Trophoblast cell (in vitro differentiated cells and primary cell): ENCODE results near the gene USP27X.

Experiments
- DNase-seq, 2 donors: peaks; one replicate each; pipeline ENCODE4 v3.0.0-alpha.2; 2016
- H2AFZ ChIP-seq: 2 replicates; pipeline ENCODE4 v1.6.1; 2013; ENCODE audit warnings: low read length, moderate library complexity, mild to moderate bottlenecking; ENCODE audit not compliant: insufficient read depth, poor library complexity
- H2AK5ac ChIP-seq: 2 replicates; pipeline ENCODE4 v1.6.1; 2013; ENCODE audit warnings: mild to moderate bottlenecking, low read length
- H2BK120ac ChIP-seq: 2 replicates; pipeline ENCODE4 v1.6.1; 2013; ENCODE audit warnings: low read length, mild to moderate bottlenecking, moderate library complexity; ENCODE audit not compliant: insufficient read depth, poor library complexity
- H2BK12ac ChIP-seq: 2 replicates; pipeline ENCODE4 v1.6.1; 2013; ENCODE audit warnings: mild to moderate bottlenecking, low read length, moderate library complexity
- H2BK5ac ChIP-seq: 2 replicates; pipeline ENCODE4 v1.6.1; 2013; ENCODE audit warnings: low read length, low read depth, moderate library complexity, mild to moderate bottlenecking; ENCODE audit not compliant: poor library complexity
- H3K14ac ChIP-seq: 2 replicates; pipeline ENCODE4 v1.6.1; 2013; ENCODE audit warnings: mild to moderate bottlenecking, low read length
- H3K18ac ChIP-seq: 2 replicates; pipeline ENCODE4 v1.6.1; 2013; ENCODE audit warnings: mild to moderate bottlenecking, low read length
- H3K23ac ChIP-seq: 2 replicates; pipeline ENCODE4 v1.6.1; 2013; ENCODE audit warnings: low read length
- H3K27ac ChIP-seq: 2 replicates; pipeline ENCODE4 v1.5.1; 2013; ENCODE audit warnings: low read depth, mild to moderate bottlenecking, inconsistent platforms, low read length, moderate library complexity
- H3K27me3 ChIP-seq: 2 replicates; pipeline ENCODE4 v1.6.1; 2013; ENCODE audit warnings: inconsistent platforms, mild to moderate bottlenecking, low read length, moderate library complexity; ENCODE audit not compliant: insufficient read depth
- H3K36me3 ChIP-seq, 2 experiments: 1 replicate in 1 of 2; 2 replicates in 1 of 2; pipeline ENCODE4 v1.6.1; 2013; ENCODE audit warnings: low read length in 2 of 2, mild to moderate bottlenecking in 2 of 2, moderate library complexity in 1 of 2; ENCODE audit not compliant: insufficient read depth in 2 of 2, control insufficient read depth in 1 of 2
- H3K4ac ChIP-seq: 2 replicates; pipeline ENCODE4 v1.6.1; 2013; ENCODE audit warnings: low read depth, mild to moderate bottlenecking, low read length, moderate library complexity
- H3K4me1 ChIP-seq, 2 experiments: 1 replicate in 1 of 2; 2 replicates in 1 of 2; pipeline ENCODE4 v1.6.1; 2013; ENCODE audit warnings: low read length in 2 of 2, mild to moderate bottlenecking in 2 of 2, moderate library complexity in 1 of 2; ENCODE audit not compliant: insufficient read depth in 2 of 2, control insufficient read depth in 1 of 2
- H3K4me2 ChIP-seq: 2 replicates; pipeline ENCODE4 v1.6.1; 2013; ENCODE audit warnings: inconsistent platforms, mild to moderate bottlenecking, low read length, moderate library complexity
- H3K4me3 ChIP-seq: 2 replicates; pipeline ENCODE4 v1.5.1; 2013; ENCODE audit warnings: mild to moderate bottlenecking, low read depth, low read length, inconsistent platforms
- H3K79me1 ChIP-seq: one replicate; pipeline ENCODE4 v1.6.1; 2013; ENCODE audit warnings: low read length
- H3K79me2 ChIP-seq: 2 replicates; pipeline ENCODE4 v1.6.1; 2013; ENCODE audit warnings: low read length, mild to moderate bottlenecking; ENCODE audit not compliant: control insufficient read depth, insufficient read depth, poor library complexity
- H3K9ac ChIP-seq: 2 replicates; pipeline ENCODE4 v1.6.1; 2013; ENCODE audit warnings: mild to moderate bottlenecking, low read length
- H3K9me3 ChIP-seq: 2 replicates; pipeline ENCODE4 v1.6.1; 2013; ENCODE audit warnings: low read depth, mild to moderate bottlenecking, control low read depth, inconsistent platforms, low read length; ENCODE audit not compliant: insufficient read depth
- H4K12ac ChIP-seq: 2 replicates; pipeline ENCODE4 v1.6.1; 2013; ENCODE audit warnings: low read depth, mild to moderate bottlenecking, low read length, moderate library complexity
- H4K8ac ChIP-seq: 2 replicates; pipeline ENCODE4 v1.6.1; 2013; ENCODE audit warnings: low read depth, mild to moderate bottlenecking, low read length, moderate library complexity
- H4K91ac ChIP-seq: one replicate; pipeline ENCODE4 v1.6.1; 2013; ENCODE audit warnings: low read depth, mild to moderate bottlenecking, low read length, moderate library complexity
- WGBS: extraction: QIAGEN DNeasy Blood & Tissue Kit; methylation state at CpG from one replicate; pipeline ENCODE4 v1.1.7; 2013; ENCODE audit warnings: missing lambda C conversion rate; ENCODE audit not compliant: insufficient read length, insufficient coverage; ENCODE audit errors: extremely low coverage; 5-methylcytosine and 5-hydroxymethylcytosine counted together

USP27X gene

GRCh38 chrX:49844611-49845010, 34.7 kb upstream of the USP27X start:
- Histone ChIP-seq H4K8ac (no peak overlapping the region), H3K4me1 (peaks cover 0 to 3% of the 10 kb centered on the region in 2 experiments), H2BK5ac (no peak overlapping the region), H2AK5ac (no peak overlapping the region), H3K4me2 (no peak overlapping the region), H3K4me3 (no peak overlapping the region), H4K12ac (no peak overlapping the region), H3K14ac (no peak overlapping the region), H3K79me2 (no peaks in the 10 kb centered on the region), H2BK12ac (no peak overlapping the region), H3K4ac (no peak overlapping the region), H3K23ac (no peak overlapping the region), H2BK120ac (no peak overlapping the region), H3K18ac (no peak overlapping the region), H3K79me1 (no peaks in the 10 kb centered on the region), H3K27ac (no peak overlapping the region), H3K9me3 (no peaks in the 10 kb centered on the region), H3K27me3 (no peaks in the 10 kb centered on the region), H3K9ac (no peak overlapping the region), H3K36me3 (no peaks in the 10 kb centered on the region), H2AFZ (no peak overlapping the region), H4K91ac (no peak overlapping the region)
- DNase-seq = no peak
- WGBS = no CpG with 5 or more reads among the region's 8 CpGs

DNA sequence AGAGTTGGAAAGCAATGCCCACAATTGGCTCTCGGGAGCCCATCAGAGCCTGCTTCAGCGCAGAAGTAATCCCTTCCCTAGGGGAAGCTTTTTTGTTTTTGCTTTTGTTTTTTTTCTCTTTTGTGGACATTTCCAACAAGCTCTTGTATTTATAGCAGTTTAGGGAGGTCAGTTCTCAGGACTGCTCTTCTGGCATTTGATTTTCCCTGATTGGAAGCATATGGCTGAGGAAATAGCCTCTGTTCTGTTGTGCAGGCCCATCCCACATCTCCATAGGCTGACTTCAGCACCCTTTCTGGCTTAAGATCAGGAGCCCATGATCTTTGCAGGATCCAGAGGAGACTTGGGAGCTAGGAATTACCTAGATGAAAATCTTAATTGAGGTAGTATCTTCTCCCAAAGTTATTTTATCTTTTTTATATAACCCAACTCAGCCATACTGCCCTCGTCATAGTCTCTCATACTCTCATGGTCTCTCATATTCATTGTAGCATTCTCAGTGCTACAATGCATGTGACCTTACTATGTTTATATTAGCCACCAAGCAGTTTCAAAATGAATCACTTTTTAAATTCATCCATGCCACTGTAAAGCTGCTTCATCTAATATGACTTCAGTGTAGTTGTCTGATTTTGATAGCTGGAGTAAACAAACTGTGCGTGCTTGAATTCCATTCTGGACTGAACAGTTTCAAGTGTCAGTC, 33.4 kb upstream of the USP27X start:
- no peaks in the 10 kb centered on the region for H3K9me3 ChIP-seq
- H3K4me2 ChIP-seq = no peak overlapping the region
- no peak overlapping the region for H4K91ac ChIP-seq
- H4K12ac ChIP-seq = no peak overlapping the region
- H3K4me1 ChIP-seq = peaks cover 0 to 3% of the 10 kb centered on the region in 2 experiments
- no peaks in the 10 kb centered on the region for H3K27me3 ChIP-seq
- no peaks in the 10 kb centered on the region for H3K79me1 ChIP-seq
- H3K4me3 ChIP-seq = no peak overlapping the region
- no peak overlapping the region for H3K23ac ChIP-seq
- DNase-seq = no peak
- H2AK5ac ChIP-seq = no peak overlapping the region
- H2AFZ ChIP-seq = no peak overlapping the region
- no peaks in the 10 kb centered on the region for H3K36me3 ChIP-seq
- no peak overlapping the region for H2BK5ac ChIP-seq
- no peak overlapping the region for H3K9ac ChIP-seq
- H3K14ac ChIP-seq = no peak overlapping the region
- no peak overlapping the region for H3K4ac ChIP-seq
- H3K79me2 ChIP-seq = no peaks in the 10 kb centered on the region
- H2BK120ac ChIP-seq = no peak overlapping the region
- H4K8ac ChIP-seq = no peak overlapping the region
- no peak overlapping the region for H3K27ac ChIP-seq
- no peak overlapping the region for H2BK12ac ChIP-seq
- no peak overlapping the region for H3K18ac ChIP-seq
- WGBS = no CpG with 5 or more reads among the region's 4 CpGs

DNA sequence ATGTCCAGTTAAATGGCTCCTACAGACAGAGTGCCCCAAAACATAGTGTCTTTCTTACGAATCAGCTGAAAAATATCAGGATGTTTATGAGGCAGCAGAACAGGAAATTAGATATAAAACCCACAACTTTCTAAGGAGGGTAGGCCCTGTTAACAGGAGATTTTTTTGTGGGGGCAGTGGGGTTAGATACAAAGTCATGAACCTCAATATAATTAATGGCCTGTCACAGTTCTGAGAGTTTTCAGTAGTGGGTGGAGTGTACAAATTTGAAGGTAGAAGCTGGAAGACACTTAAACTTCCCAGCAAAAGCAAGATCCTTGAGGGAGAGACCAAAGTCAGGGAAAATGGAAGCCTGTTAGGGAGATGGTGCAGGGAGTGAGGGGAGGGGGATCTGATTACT, 32.8 kb upstream of the USP27X start:
- no peak for DNase-seq
- no peaks in the 10 kb centered on the region for H3K36me3 ChIP-seq
- H3K27ac ChIP-seq = no peak overlapping the region
- H3K14ac ChIP-seq = no peak overlapping the region
- H2AFZ ChIP-seq = no peak overlapping the region
- H3K4me2 ChIP-seq = no peak overlapping the region
- H3K9ac ChIP-seq = no peak overlapping the region
- H4K91ac ChIP-seq = no peak overlapping the region
- H3K27me3 ChIP-seq = no peaks in the 10 kb centered on the region
- no peaks in the 10 kb centered on the region for H3K79me2 ChIP-seq
- no peak overlapping the region for H3K4me3 ChIP-seq
- no peak overlapping the region for H4K8ac ChIP-seq
- no peak overlapping the region for H2BK12ac ChIP-seq
- no peak overlapping the region for H2BK120ac ChIP-seq
- no CpG with 5 or more reads among the region's 1 CpG for WGBS
- H3K23ac ChIP-seq = no peak overlapping the region
- no peak overlapping the region for H3K4ac ChIP-seq
- H2AK5ac ChIP-seq = no peak overlapping the region
- H4K12ac ChIP-seq = no peak overlapping the region
- H3K18ac ChIP-seq = no peak overlapping the region
- no peaks in the 10 kb centered on the region for H3K4me1 ChIP-seq
- H2BK5ac ChIP-seq = no peak overlapping the region
- H3K9me3 ChIP-seq = no peaks in the 10 kb centered on the region
- H3K79me1 ChIP-seq = no peaks in the 10 kb centered on the region

DNA sequence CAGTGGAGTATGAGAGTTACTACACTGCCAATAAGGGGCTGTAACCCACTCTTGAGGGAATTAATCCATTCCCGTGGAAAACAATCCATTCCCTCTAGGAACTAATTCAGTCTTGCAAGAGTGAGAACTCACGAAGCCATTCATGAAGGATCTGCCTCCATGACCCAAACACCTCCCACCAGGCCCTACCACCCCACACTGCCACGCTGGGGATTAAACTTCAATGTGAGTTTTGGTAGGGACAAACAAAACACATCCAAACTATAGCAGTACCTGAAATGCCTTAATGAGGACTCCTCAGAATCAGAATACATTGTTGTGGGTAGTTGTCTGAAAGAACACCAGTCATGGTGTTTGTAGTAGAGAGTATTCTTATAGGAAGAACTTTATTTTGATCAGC, 31.0 kb upstream of the USP27X start:
- Histone ChIP-seq H3K23ac (no peak overlapping the region), H2AFZ (no peak overlapping the region)

More for the DNA sequence above, 31.0 kb upstream of the USP27X start:
- no peak overlapping the region for H3K14ac ChIP-seq
- H3K9ac ChIP-seq = no peak overlapping the region
- H4K91ac ChIP-seq = no peak overlapping the region
- H3K27me3 ChIP-seq = no peaks in the 10 kb centered on the region
- H3K4me3 ChIP-seq = no peak overlapping the region
- no peak overlapping the region for H3K27ac ChIP-seq
- WGBS = no CpG with 5 or more reads among the region's 3 CpGs
- H2BK12ac ChIP-seq = no peak overlapping the region
- no peak overlapping the region for H3K18ac ChIP-seq
- no peak overlapping the region for H2BK120ac ChIP-seq
- no peak for DNase-seq
- no peak overlapping the region for H4K8ac ChIP-seq
- H3K4me1 ChIP-seq = no peaks in the 10 kb centered on the region
- H3K4ac ChIP-seq = no peak overlapping the region
- H3K79me2 ChIP-seq = no peaks in the 10 kb centered on the region
- H4K12ac ChIP-seq = no peak overlapping the region
- no peaks in the 10 kb centered on the region for H3K9me3 ChIP-seq
- H3K4me2 ChIP-seq = no peak overlapping the region
- no peaks in the 10 kb centered on the region for H3K36me3 ChIP-seq
- H3K79me1 ChIP-seq = no peaks in the 10 kb centered on the region
- H2AK5ac ChIP-seq = no peak overlapping the region
- H2BK5ac ChIP-seq = no peak overlapping the region
